ENCODE results near the gene ZNF84.

The ZNF84 gene

GRCh38 chr12:133037207-133038005, at the start of gene ZNF84:
Gene ZNF84 (plus strand): TSS chr12:133037509. CDS start chr12:133041468, 3,959 bp downstream.
- peak; percentile 96 to 98 for DNase-seq

GRCh38 chr12:132998741-132999140, 38.6 kb upstream of the ZNF84 start:
- no peak for DNase-seq

GRCh38 chr12:133010657-133011297, 26.5 kb upstream of the ZNF84 start:
- DNase-seq: no peak

- DNase-seq: no peak
Observed at GRCh38 chr12:133023566-133023965, 13.7 kb upstream of the ZNF84 start.

- DNase-seq: no peak
Observed at GRCh38 chr12:133026996-133027395, 10.3 kb upstream of the ZNF84 start.

- DNase-seq: no peak
Observed at GRCh38 chr12:133038118-133038709, 905 bp downstream of the ZNF84 start.

GRCh38 chr12:133046698-133047097, 9.4 kb downstream of the ZNF84 start:
- no peak for DNase-seq

GRCh38 chr12:133057446-133057845, 20.1 kb downstream of the ZNF84 start:
- no peak for DNase-seq

GRCh38 chr12:133058203-133059113, 21.1 kb downstream of the ZNF84 start:
- DNase-seq: no peak

GRCh38 chr12:133061954-133062353, 24.6 kb downstream of the ZNF84 start:
- no peak for DNase-seq

- DNase-seq: no peak
Observed at GRCh38 chr12:133063556-133063955, 26.2 kb downstream of the ZNF84 start.

- no peak for DNase-seq
Observed at GRCh38 chr12:133073836-133074235, 36.5 kb downstream of the ZNF84 start.

- peak; percentile 91 to 96 for DNase-seq
Observed at GRCh38 chr12:133080026-133080367, 42.7 kb downstream of the ZNF84 start.

- DNase-seq: peak; percentile 92 to 94
Observed at GRCh38 chr12:133080368-133081158, 43.3 kb downstream of the ZNF84 start, which contains the start of gene ZNF140. Gene ZNF140 (plus strand): TSS chr12:133080923. CDS start chr12:133081321, 398 bp downstream.

- DNase-seq: no peak
Observed at GRCh38 chr12:133081159-133081780, 44.0 kb downstream of the ZNF84 start.

- DNase-seq: no peak
Observed at GRCh38 chr12:133083345-133083744, 46.0 kb downstream of the ZNF84 start.

GRCh38 chr12:133105620-133106019, 68.3 kb downstream of the ZNF84 start:
- no peak for DNase-seq

GRCh38 chr12:133106253-133106652, 68.9 kb downstream of the ZNF84 start:
- DNase-seq: no peak

GRCh38 chr12:133107121-133107520, 69.8 kb downstream of the ZNF84 start:
- no peak for DNase-seq

- DNase-seq: no peak
Observed at GRCh38 chr12:133108150-133108549, 70.8 kb downstream of the ZNF84 start.

Data from stimulated activated CD4-positive, alpha-beta T cell treated with anti-CD3 and anti-CD28 coated beads, Interleukin-2, amount 100 ng/mL, for 24 hours (primary cell).